ENCODE measurements around the gene FAHD2A.
"Not testable (repeated sequence)": the region's sequence is repeated elsewhere in the genome, so short reads cannot be mapped to it uniquely, and the experiment has no call there.

Gene FAHD2A, protein sequence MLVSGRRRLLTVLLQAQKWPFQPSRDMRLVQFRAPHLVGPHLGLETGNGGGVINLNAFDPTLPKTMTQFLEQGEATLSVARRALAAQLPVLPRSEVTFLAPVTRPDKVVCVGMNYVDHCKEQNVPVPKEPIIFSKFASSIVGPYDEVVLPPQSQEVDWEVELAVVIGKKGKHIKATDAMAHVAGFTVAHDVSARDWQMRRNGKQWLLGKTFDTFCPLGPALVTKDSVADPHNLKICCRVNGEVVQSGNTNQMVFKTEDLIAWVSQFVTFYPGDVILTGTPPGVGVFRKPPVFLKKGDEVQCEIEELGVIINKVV

GRCh38 chr2:95402370-95403203 lies at the start of gene FAHD2A:
Gene FAHD2A (plus strand): TSS chr2:95402708. CDS start chr2:95405559, 2,851 bp downstream.
- peak; percentile 84 for DNase-seq

GRCh38 chr2:95353055-95353575 lies 49.4 kb upstream of the FAHD2A start:
- DNase-seq = no peak

DNA sequence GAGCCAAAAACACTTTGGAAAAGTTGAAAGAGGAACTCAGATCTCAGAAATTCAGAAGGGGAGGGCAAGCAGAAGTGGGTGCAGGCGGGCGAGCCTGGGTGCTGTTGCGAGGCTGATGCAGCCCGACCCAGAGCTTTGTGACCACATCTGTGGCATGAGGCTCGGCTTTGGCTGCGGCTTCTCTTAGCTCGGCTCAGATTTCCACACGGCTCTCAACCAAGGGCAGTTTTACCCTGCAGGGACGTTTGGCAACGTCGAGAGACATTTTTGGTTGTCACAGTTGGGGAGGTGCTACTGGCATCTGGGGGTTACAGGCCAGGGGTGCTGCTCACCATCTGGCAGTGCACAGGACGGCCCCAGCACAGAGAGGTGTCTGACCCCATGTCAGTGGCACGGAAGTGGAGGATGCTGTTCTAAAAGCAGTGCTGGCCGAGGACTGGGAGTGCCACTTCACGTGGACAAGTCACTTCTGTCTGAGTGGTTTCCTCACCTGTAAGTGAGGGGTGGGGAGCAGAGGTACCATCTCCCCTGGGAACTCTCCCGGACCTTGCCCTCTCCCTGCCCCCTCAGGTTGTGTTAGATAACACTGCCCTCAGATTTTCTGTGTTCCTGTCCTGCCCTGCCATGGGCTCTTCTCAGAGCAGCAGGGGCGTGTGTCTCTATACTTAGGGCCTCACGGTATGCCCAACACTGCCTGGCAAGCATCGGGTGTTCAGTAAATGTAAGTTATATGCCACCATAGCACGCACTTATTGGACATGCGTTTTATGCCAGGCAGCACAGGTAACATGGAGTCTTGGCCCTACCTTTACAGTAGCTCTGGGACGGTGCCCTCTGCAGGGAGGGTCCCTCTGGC lies 48.7 kb upstream of the FAHD2A start:
- DNase-seq = no peak

DNA sequence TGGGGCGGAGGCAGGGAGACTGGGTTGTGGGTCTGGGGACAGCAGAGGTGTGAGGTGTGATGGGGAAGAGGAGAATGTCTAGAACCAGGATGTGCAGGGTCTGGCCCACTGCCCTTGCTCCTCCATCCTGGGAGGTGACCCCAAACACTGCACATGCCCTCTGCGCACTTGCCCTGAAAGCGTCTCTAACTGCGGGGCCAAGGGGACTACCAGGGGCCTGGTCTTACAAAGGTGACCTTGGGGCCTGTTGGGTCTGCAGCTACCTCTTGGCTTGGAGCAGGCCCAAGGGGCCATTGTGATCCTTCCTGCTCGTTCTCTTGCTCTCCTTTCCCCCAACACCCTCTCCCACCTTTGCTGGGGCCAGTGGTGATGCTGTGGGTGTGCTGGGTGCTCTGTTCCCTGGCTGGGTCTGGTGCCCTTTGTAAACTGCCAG lies 48.0 kb upstream of the FAHD2A start:
- no peak for DNase-seq

DNA sequence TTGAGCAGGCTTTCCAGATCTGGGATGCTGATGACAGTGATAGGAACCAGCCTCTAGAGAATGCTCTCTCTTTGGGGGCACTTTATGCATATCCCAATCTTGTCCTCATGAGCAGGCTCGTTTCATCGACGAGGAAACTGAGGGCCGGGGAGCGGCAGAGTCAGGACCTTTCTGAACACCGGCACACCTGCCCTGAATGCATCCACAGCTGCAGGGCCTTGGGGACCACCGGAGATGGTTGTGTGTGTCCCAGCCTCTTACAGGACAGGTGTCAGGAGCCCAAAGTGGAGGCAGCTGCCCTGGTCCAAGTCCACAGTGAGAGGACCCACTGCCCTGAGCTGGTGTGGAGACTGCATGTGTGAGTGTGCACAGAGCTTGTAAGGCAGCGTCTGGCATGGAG lies 47.6 kb upstream of the FAHD2A start:
- DNase-seq = no peak

GRCh38 chr2:95355486-95355885 lies 47.0 kb upstream of the FAHD2A start:
- not testable (repeated sequence) for DNase-seq

DNA sequence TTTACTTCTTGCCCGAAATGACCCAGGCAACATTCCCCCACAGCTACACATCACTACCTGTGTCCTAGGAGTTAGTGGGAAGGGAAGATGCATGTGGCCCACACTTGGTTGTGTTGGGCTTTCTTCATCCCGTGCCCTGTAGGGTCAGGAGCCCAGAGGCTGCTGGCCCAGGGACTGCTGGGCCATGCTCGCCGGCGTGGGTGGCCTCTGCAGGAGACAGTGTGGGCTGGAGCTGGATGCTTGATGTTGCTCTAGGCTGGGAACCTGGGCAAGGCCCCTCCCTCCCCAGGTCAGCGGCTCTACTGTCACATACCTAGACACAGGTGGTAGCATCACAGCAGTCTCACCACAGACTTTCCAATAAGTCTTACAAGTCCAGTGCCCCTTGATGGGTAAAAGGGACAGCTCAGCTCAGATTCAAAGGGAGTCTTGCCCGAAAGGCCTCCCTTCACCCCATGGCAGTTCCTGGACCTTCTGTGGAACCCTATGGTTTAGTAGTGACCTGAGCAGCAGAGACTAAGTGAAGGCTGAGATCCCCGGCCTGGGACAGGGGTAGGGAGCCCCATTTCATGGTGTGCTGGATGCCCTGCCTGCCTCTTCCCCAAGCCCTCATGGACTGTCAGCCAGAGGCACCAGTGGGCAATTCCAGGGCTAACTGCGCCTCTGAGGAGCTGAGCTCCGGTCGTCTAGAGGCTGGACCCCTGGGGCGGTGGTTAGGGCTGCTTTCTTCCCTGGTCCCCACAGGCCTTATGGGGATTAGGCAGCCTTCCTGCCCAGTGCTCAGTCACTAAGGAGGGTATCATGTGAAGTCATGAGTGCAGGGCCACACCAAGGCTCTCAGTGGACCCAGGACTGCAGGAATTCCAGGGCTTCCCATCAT lies 45.4 kb upstream of the FAHD2A start:
- no peak for DNase-seq

DNA sequence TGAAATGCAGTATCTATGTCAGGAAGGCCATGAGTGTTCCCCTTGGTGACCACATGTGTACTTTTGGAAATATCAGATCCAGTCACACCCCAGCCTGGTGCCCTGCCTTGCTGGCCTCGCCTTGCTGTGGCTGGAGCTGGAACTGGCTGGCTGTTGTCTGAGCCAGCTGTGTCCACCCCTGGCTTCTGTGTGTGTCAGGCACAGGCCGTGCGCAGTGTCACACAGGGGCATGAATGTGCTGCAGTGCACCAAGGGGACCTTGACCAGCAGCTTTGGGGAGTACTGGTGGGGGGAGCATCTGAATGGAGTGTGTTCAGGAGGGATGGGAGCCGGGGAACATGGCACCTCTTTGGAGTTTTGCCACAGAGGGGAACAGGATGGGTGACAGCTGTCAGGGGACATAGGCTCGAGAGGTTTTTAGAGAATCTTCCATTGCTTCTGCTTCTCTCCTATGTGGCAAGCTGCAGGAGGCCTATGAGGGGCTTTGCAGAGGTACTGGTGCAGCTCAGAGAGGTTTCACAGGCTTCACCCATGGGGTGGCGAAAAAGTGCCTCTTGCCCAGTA lies 44.7 kb upstream of the FAHD2A start:
- DNase-seq = no peak

- no peak for DNase-seq
Measured at GRCh38 chr2:95359031-95359430, 43.5 kb upstream of the FAHD2A start.

GRCh38 chr2:95359501-95359930 lies 43.0 kb upstream of the FAHD2A start:
- no peak for DNase-seq

- DNase-seq = no peak
Measured at GRCh38 chr2:95361216-95361980, 41.1 kb upstream of the FAHD2A start.

DNA sequence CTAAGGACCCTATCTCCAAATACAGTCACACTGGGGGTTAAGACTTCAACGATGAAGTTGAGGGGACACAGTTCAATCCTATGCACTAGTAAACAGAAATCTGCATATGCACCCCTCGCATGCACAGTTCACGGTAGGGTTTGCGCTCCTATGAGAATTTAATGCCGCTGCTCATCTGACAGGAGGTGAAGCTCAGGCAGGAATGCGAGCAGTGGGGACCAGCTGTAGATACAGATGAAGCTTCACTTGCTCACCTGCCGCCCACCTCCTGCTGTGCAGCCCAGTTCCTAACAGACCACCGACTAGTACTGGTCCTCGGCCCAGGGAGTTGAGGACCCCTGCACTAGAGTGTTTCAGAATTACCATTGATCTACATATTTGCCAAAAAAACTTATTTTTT lies 40.0 kb upstream of the FAHD2A start:
- DNase-seq = no peak

DNA sequence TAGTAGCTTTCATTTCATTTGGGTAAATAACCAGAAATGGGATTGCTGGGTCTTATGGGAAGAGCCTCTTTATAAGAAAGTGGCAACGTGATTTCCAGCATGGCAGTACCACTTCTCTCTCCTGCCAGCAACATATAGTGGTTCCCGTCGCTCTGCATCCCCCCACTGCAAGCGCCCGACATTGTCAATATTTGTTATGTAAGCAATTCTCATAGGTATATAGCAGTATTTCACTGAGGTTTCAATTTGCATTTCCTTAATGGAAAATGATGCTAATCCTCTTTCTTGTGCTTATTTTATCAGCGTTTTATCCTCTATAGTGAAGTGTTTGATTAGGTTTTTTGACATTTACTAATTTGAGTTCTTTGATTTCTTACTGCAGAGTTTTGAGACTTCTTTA lies 36.0 kb upstream of the FAHD2A start:
- no peak for DNase-seq

GRCh38 chr2:95372216-95372829 lies 30.2 kb upstream of the FAHD2A start:
- no peak for DNase-seq

DNA sequence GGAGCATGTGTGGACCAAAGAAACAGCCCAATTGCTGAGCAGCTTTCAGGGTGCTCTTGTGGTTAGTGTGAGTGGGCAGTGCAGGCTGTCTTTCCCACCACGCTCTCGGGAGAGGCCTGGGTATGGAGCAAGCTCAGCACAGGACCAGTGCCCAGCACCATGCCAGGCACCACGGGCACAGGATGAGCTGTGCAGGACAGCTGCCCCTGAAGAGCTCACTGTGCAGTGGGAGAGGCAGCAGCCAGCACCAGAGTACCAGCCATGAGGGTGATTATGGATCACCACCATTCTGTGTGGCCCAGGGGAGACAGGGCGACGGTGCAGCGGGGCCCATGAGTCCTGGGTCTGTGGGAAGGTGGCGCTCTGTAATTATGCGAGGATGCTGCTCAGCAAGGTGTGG lies 29.7 kb upstream of the FAHD2A start:
- no peak for DNase-seq

DNA sequence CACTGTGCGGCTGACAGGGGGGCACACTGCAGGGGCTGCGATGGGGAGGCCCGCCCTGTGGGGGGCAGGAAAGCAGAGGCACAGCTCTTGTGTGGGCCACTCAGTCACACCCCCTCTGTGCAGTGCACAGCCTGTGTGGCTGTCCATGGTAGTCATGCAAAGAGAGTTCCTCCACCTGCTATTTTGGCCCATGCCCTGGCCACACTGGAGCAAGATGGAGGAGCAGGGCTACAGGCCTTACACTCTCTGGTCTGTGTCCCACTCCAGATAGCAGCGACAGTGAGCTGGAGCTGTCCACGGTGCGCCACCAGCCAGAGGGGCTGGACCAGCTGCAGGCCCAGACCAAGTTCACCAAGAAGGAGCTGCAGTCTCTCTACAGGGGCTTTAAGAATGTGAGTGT lies 28.5 kb upstream of the FAHD2A start:
- DNase-seq = no peak

DNA sequence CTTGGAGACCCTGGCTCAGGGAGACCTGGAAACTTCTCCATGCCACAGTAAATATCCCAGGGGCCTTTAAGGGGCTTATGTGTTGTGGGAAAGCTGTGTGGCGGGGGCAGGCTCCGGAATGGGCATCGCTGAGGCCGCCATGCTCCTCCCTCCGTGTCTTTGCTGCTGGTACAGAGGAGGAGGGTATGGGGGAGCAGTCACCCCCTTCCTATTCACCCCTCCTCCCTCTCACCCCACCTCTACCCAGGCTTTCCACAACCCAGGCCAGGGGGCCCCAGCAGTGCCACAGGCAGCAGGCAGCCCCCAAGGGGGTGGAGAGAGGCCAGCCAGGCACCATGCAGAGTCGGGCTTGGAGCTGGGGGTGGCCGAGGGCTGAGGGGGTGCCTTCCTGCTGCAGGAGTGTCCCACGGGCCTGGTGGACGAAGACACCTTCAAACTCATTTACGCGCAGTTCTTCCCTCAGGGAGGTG lies 28.0 kb upstream of the FAHD2A start:
- no peak for DNase-seq

DNA sequence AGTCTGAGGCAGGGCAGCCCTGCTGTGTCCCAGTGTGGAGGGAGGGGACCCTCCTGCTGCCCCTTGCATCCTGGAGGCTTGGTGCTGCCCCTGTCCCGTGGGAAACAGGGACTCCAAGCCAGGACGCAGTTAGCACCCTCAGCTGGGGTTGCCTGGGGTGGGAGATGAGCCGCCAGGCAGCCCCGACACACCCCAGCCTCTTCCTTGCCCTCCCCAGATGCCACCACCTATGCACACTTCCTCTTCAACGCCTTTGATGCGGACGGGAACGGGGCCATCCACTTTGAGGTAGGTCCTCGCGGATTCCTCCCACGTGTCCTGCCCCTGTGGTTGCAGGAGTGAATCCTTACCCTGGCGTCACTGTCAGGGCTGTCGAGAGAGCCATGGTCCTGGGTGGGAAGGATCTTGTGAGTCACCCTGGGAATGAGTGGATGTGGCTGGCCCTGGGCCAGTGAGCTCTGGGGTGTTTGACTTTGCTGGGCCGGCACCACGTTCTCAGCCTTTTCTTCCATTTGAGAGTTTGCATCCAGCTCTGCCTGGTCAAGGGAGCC lies 27.5 kb upstream of the FAHD2A start:
- DNase-seq = no peak

DNA sequence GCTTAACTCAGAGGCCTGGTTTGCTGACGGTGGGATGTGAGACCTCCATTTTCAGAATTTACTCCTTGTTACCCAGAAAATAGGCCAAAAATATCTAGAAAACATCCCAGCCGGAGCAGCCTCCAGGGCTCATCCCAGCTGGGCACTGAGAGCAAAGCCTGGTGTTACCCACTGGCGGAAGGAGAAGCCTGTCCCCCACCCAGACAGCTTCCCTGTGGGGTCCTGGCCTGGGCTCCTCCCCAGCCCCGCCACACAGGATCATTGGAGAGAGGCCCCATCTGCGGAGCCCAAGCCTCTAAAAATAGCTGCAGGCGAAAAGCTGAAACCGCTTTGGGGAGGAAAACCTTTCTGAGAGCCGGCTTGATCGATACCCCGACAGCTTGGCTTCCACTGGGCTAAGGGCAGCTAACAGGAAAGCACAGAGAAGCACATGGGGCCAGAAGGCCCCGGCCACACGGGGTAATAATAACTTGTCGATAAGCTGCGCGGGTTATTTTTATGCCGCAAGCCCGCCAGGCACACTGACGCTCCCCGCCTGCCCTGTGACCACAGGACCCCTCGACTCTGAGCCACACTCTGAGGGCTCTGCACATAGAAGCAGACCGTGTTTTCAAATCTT lies 26.9 kb upstream of the FAHD2A start:
- no peak for DNase-seq

Data from NCI-H2227 treated with DMSO at 0.1 percent for 48 hours (cell line).